KBM-7 (cell line): ENCODE measurements around the gene APOH.

Experiments used
- DNase-seq: peaks from one replicate; pipeline ENCODE4 v3.0.0-alpha.2; 2015
- in situ Hi-C: fragments of 300-500 bp; cut with MboI; formaldehyde crosslinking; loops from 2 replicates; pipeline ENCODE4 v1.14.3; 2020; ENCODE audit warnings: low sequenced_read_pairs, low pct_unique_long_range_greater_than_20kb, mixed read lengths

APOH gene

DNA sequence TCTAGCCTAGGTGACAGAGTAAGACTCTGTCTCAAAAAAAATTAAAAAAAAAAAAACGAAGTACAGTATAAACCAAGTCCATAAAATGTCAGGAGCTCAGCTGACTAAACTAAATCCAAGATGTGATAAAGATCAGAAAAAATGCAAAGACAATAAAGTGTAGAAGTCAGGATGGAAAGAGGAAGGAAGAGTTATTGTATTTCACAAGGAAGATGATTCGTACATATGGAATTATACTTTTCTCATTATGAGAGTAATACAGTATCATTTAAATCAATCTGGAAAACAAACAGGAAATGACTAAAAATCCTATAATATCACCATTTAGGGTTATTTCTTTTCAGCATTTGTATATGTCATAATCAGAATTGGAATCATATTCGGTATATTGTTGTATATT is 11.4 kb upstream of the APOH start:
- no peak for DNase-seq
- in situ Hi-C loops: no loop called here

- in situ Hi-C loops: no loop called here
- no peak for DNase-seq
Measured at GRCh38 chr17:66240013-66240412, 10.8 kb upstream of the APOH start.

GRCh38 chr17:66235377-66235994 is 6.3 kb upstream of the APOH start:
- DNase-seq: no peak
- in situ Hi-C loops: no loop called here

GRCh38 chr17:66234611-66235010 is 5.4 kb upstream of the APOH start:
- in situ Hi-C loops: no loop called here
- no peak for DNase-seq

GRCh38 chr17:66233023-66233753 is 4.0 kb upstream of the APOH start:
- in situ Hi-C loops: no loop called here
- no peak for DNase-seq

- DNase-seq: no peak
Measured at GRCh38 chr17:66230922-66231591, 1.8 kb upstream of the APOH start.

DNA sequence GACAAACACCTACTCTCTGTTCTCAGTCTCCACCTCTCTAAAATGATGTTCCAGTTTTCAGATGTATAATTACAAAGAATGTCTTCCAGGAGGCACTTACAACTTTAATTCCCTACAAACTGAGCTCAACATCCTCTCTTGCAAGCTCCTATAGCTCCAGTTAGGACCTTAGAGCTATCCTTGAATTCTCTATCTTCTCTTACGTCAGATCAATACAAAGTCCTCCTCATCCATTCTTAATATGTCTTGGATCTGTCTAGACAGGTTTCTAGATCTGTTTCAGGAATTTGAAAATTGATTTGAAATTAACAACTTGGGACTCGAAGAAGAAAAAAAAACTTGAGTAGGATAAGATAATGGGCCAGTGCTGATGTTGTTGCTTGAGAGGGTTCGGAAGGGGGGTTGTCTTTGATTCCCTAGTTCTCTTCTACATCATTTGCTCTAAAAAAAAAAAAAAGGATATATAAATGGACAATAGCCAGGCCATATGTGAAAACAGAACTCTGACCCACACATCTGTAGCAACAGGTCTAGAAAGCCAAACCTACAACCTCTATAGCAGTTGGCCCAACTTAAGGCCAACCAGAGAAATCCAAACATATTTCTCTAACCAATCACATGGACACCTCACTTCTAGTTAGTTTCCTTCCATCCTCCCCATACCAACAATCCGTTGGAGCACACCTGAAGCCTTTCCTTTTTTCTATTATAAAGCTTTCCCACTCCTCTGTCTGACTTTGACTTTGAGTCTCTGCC is 746 bp upstream of the APOH start:
- DNase-seq: no peak
- in situ Hi-C loops: no loop called here

More at GRCh38 chr17:66230922-66231591, 1.8 kb upstream of the APOH start:
- in situ Hi-C loops: no loop called here

DNA sequence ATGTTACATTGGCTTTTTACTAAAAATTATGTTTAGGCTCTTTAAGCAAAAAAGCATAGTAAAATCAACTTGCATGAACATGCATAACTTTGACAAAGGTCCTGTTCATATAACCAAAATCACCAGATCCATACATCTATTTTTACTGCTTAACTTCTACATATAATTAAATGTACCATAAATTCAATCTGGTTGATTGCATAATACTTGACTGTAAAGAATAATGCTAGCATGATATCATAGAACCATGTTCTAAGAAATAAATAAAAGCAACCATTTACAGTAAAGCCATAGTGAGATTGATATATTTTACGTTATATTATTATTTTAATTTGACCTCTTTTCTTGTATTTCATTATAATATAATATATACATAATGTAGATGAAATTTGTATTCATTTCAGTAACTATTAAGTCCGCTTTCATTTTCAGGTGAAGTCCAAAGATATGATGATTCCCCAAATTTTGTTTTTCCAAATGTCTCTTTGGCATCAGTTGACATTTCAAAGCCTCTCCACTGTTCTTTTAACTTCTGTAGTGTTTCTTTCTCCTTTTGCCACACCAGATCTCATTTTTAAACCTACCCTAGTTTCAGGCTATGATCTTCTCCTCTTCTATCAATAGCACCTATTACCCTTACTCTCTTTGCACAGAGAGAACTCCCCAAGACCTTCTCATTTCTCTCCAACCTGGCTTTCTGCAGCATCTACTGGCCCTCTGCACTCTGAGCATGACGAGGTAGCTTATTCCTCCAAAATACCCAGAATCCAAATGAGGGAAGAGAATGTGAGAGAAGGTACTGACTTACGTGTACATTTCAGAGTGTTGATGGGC is 1.8 kb downstream of the APOH start:
- in situ Hi-C loops: no loop called here
- DNase-seq: no peak

- DNase-seq: no peak
- in situ Hi-C loops: no loop called here
Measured at GRCh38 chr17:66222798-66223350, 6.3 kb downstream of the APOH start.

DNA sequence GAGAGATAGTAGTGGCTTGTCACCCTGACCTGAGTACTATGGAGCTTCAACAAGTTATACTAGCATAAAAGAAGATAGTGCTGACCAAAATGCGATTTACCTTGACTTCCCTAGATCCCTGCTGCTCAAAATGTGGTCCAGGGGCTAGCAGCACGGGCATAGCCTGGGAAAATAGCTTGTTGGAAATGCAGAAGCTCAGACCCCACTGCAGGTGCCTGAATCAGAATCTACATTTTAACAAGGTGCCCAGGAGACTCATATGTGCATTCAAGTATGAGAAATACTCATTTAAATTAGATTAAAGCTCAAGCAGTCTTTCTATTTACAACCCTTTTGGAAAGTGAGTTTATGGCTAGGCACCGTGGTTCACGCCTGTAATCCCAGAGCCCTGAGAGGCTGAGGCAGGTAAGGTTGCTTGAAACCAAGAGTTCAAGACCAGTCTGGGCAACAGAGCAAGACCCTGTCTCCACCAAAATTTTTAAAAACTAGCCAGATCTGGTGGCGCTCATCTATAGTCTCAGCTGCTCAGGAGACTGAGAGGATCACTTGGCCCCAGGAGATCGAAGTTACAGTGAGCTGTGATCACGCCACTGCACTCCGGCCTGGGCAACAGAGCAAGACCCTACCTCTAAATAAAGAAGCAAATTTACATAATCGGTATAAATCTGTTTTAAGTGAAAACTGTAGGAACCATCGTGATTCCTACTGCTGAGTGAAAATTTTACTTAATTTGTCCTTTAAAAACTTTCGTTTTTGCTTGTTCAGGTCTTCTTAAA is 7.3 kb downstream of the APOH start:
- DNase-seq: no peak
- in situ Hi-C loops: no loop called here

GRCh38 chr17:66221343-66221742 is 7.9 kb downstream of the APOH start:
- no peak for DNase-seq
- in situ Hi-C loops: no loop called here

DNA sequence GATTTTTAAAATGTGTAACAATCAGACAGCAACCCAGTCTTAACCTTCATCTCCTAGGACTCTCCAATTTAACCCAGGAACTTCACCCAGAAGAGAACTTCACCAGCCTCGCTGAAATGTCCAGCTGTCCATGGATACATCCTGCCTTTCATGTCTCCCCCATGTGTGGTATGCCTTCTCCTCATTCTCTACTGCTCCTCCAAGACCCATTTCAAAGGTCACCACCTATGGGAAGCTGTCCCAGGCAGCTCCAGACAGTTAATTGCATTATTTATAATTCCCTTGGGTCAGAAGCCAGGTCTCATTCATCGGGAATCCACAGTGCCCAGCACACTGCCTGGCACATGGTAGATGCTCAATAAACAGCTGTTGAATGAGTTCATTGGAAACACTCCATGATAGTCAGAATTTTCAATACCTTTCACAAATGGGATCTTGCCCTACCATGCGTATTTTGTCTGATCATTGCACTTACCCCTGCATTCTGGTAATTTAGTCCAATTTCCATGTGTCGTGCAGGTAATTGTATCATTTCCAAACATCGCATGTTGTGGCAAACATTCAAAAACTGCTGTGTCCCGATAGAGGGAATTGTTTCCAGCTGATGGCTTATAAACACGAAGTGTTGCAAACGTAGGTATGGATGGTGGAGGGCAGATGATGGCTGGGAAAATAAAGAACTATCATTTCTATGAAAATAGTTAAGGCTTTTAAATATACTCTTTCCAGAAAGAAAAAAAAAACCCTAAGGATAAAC is 9.0 kb downstream of the APOH start:
- DNase-seq: no peak
- in situ Hi-C loops: no loop called here

- in situ Hi-C loops: no loop called here
- no peak for DNase-seq
Measured at GRCh38 chr17:66215529-66215911, 13.7 kb downstream of the APOH start.

GRCh38 chr17:66214884-66215528 is 14.2 kb downstream of the APOH start:
- no peak for DNase-seq
- in situ Hi-C loops: no loop called here

DNA sequence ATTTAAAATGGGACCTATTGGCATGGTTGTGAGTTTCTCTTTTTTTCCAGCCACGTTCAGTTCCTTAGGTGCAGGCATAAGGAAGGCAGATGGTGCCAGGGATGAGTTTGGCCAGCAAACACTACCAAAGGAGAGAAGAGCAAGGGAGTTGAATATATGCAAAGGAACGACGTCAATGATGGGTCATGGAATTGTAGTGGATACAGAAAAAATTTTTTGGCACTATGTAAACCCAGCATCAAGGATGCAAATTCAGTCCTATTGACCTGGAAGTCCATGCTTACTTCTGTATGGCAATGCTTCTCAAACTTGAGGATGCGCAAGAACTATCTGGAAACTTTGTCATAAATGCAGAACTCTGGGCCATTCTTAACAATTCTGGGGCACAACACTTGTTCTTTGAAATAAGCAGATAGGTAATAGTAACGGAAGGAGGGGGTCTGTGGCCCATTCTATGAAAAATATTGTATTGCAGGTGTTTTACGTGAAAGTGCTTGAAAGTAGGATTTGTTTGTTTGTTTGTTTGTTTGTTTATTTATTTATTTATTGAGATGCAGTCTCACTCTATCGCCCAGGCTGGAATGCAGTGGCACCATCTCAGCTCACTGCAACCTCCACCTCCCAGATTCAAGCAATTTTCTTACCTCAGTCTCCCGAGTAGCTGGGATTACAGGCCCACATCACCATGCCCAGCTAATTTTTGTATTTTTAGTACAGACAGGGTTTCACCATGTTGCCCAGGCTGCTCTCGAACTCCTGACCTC is 18.0 kb downstream of the APOH start:
- no peak for DNase-seq
- in situ Hi-C loops: no loop called here

GRCh38 chr17:66210208-66210574 is 19.0 kb downstream of the APOH start:
- no peak for DNase-seq
- in situ Hi-C loops: no loop called here
